SK-N-SH (cell line): ENCODE data around the gene CLEC16A. TPM values are rescaled to one million over a fixed set of nuclear protein-coding genes. Genes with fewer than 3 reads are reported as not detected.

Experiments
- CTCF ChIA-PET: fragments of 300-600, 350-600 bp; formaldehyde crosslinking; extraction: SDS; loops from one replicate; lab custom pipeline; 2021; lab: Yijun Ruan, JAX
- POLR2A ChIA-PET: fragments of 350-600 bp; sonication (Branson Sonifier 250); formaldehyde crosslinking; extraction: SDS; loops from one replicate; lab custom pipeline; 2020; ENCODE audit warnings: antibody characterized with exemption, inconsistent platforms; lab: Yijun Ruan, JAX
- DNase-seq: peaks from one replicate; pipeline ENCODE4 v3.0.0; 2012
- H2AFZ ChIP-seq: fragments of 200-600 bp; sonication (generic); 2 replicates; pipeline ENCODE4 v1.8.1; 2016; ENCODE audit warnings: antibody characterized with exemption, mild to moderate bottlenecking, low read depth
- H3F3A ChIP-seq: fragments of 200-600 bp; sonication (generic); replicated peaks from 2 replicates; pipeline ENCODE3; 2016; ENCODE audit warnings: antibody characterized with exemption, mild to moderate bottlenecking; ENCODE audit not compliant: insufficient read depth
- H3K27ac ChIP-seq, 2 experiments: fragments of 200-500 bp in 1 of 2; fragments of 200-600 bp in 1 of 2; sonication (Bioruptor generic) in 1 of 2; sonication (generic), shearing (Covaris generic) in 1 of 2; 2 replicates each; pipeline versions ENCODE4 v1.5.1 to v1.6.1; 2014 to 2016; ENCODE audit warnings: low read depth in 2 of 2, inconsistent platforms in 1 of 2, low read length in 1 of 2, mild to moderate bottlenecking in 1 of 2, mixed read lengths in 1 of 2
- H3K27me3 ChIP-seq: fragments of 200-600 bp; sonication (generic), shearing (Covaris generic); 2 replicates; pipeline ENCODE4 v1.6.1; 2016; ENCODE audit warnings: mixed run types; ENCODE audit not compliant: insufficient read depth
- H3K36me3 ChIP-seq, 2 experiments: fragments of 200-500 bp in 1 of 2; fragments of 200-600 bp in 1 of 2; sonication (Bioruptor generic) in 1 of 2; sonication (generic) in 1 of 2; replicated peaks in 1 of 2; 2 replicates each; pipeline versions ENCODE3 to v1.5.1; 2014 to 2016; ENCODE audit warnings: low read length in 1 of 2, mild to moderate bottlenecking in 1 of 2; ENCODE audit not compliant: insufficient read depth in 2 of 2, control insufficient read depth in 1 of 2
- H3K4me1 ChIP-seq, 2 experiments: fragments of 200-500 bp in 1 of 2; fragments of 200-600 bp in 1 of 2; sonication (Bioruptor generic) in 1 of 2; sonication (generic), shearing (Covaris generic) in 1 of 2; 2 replicates each; pipeline versions ENCODE4 v1.5.1 to v1.6.1; 2014 to 2016; ENCODE audit warnings: low read depth in 1 of 2, low read length in 1 of 2, mixed run types in 1 of 2; ENCODE audit not compliant: insufficient read depth in 2 of 2, control insufficient read depth in 1 of 2
- H3K4me2 ChIP-seq: fragments of 200-600 bp; sonication (generic), shearing (Covaris generic); 2 replicates; pipeline ENCODE4 v1.6.1; 2017; ENCODE audit warnings: mixed run types
- H3K4me3 ChIP-seq, 2 experiments: fragments of 200-500 bp in 1 of 2; fragments of 200-600 bp in 1 of 2; sonication (Bioruptor generic) in 1 of 2; sonication (generic), shearing (Covaris generic) in 1 of 2; 2 replicates each; pipeline versions ENCODE4 v1.5.1 to v1.8.1; 2014 to 2016; ENCODE audit warnings: low read depth in 2 of 2, inconsistent platforms in 1 of 2, low read length in 1 of 2, mild to moderate bottlenecking in 1 of 2, mixed read lengths in 1 of 2, moderate library complexity in 1 of 2
- H3K79me2 ChIP-seq: fragments of 200-600 bp; sonication (generic); 2 replicates; pipeline ENCODE4 v1.8.1; 2017; ENCODE audit warnings: mild to moderate bottlenecking; ENCODE audit not compliant: insufficient read depth
- H3K9ac ChIP-seq: fragments of 200-600 bp; sonication (generic); 2 replicates; pipeline ENCODE4 v1.6.1; 2017; ENCODE audit warnings: mixed run types
- H3K9me2 ChIP-seq: fragments of 200-600 bp; sonication (generic); 2 replicates; pipeline ENCODE4 v1.6.1; 2017; ENCODE audit warnings: mixed run types
- H3K9me3 ChIP-seq: fragments of 200-600 bp; sonication (generic); 2 replicates; pipeline ENCODE4 v1.6.1; 2017; ENCODE audit warnings: mixed run types, mild to moderate bottlenecking, moderate library complexity
- H4K20me1 ChIP-seq: fragments of 200-600 bp; sonication (generic); 2 replicates; pipeline ENCODE4 v1.6.1; 2017; ENCODE audit warnings: mild to moderate bottlenecking, mixed run types; ENCODE audit not compliant: insufficient read depth
- ELF1 ChIP-seq: IDR thresholded peaks from 2 replicates; pipeline ENCODE4 v1.4.0; 2012
- FOSL2 ChIP-seq: IDR thresholded peaks from 2 replicates; pipeline ENCODE4 v1.4.0; 2012; ENCODE audit warnings: low read depth, mild to moderate bottlenecking, moderate library complexity, borderline replicate concordance
- FOXJ3 ChIP-seq: sonication (generic); formaldehyde crosslinking; IDR thresholded peaks from 2 replicates; pipeline ENCODE4 v1.5.1; 2020; ENCODE audit warnings: mild to moderate bottlenecking, missing genetic modification reagents
- FOXM1 ChIP-seq: IDR thresholded peaks from 2 replicates; pipeline ENCODE4 v1.4.0; 2012; ENCODE audit warnings: low read depth, mild to moderate bottlenecking
- JUND ChIP-seq: IDR thresholded peaks from 2 replicates; pipeline ENCODE4 v1.4.0; 2012
- MEF2A ChIP-seq: IDR thresholded peaks from 2 replicates; pipeline ENCODE4 v1.4.0; 2012; ENCODE audit warnings: low read depth, borderline replicate concordance
- MXI1 ChIP-seq: IDR thresholded peaks from 2 replicates; pipeline ENCODE4 v1.6.1; 2012; ENCODE audit warnings: mild to moderate bottlenecking, low read depth, low read length, improper control_type of control experiment
- NFIC ChIP-seq: IDR thresholded peaks from 2 replicates; pipeline ENCODE4 v1.4.0; 2012; ENCODE audit warnings: borderline replicate concordance
- NRF1 ChIP-seq: IDR thresholded peaks from 2 replicates; pipeline ENCODE4 v1.6.1; 2012; ENCODE audit warnings: low read depth, mild to moderate bottlenecking, low read length
- POLR2AphosphoS5 ChIP-seq: IDR thresholded peaks from 2 replicates; pipeline ENCODE4 v1.6.1; 2012; ENCODE audit warnings: low read depth, low read length
- RCOR1 ChIP-seq: fragments of 150-350 bp; IDR thresholded peaks from 2 replicates; pipeline ENCODE4 v1.6.1; 2017; ENCODE audit warnings: antibody characterized with exemption, low read length
- REST ChIP-seq: IDR thresholded peaks from 2 replicates; pipeline ENCODE4 v1.6.1; 2012; ENCODE audit warnings: mild to moderate bottlenecking, low read depth, low read length, moderate library complexity
- RXRA ChIP-seq: IDR thresholded peaks from 2 replicates; pipeline ENCODE4 v1.4.0; 2012; ENCODE audit warnings: low read depth, mild to moderate bottlenecking, borderline replicate concordance
- SIN3A ChIP-seq: IDR thresholded peaks from 2 replicates; pipeline ENCODE4 v1.6.1; 2012; ENCODE audit warnings: low read depth, mild to moderate bottlenecking, low read length, moderate library complexity, borderline replicate concordance
- SMC3 ChIP-seq: IDR thresholded peaks from 2 replicates; pipeline ENCODE4 v1.6.1; 2012; ENCODE audit warnings: low read depth, low read length, improper control_type of control experiment
- TAF1 ChIP-seq: IDR thresholded peaks from 2 replicates; pipeline ENCODE4 v1.6.1; 2012; ENCODE audit warnings: low read depth, mild to moderate bottlenecking, low read length, moderate library complexity, borderline replicate concordance
- TEAD4 ChIP-seq: IDR thresholded peaks from 2 replicates; pipeline ENCODE4 v1.4.0; 2012; ENCODE audit warnings: mild to moderate bottlenecking, borderline replicate concordance; ENCODE audit not compliant: insufficient read depth
- USF1 ChIP-seq: IDR thresholded peaks from 2 replicates; pipeline ENCODE4 v1.4.0; 2012; ENCODE audit warnings: low read depth, borderline replicate concordance
- USF2 ChIP-seq: fragments of 150-350 bp; IDR thresholded peaks from 2 replicates; pipeline ENCODE4 v1.6.1; 2017; ENCODE audit warnings: antibody characterized with exemption, low read length, low read depth, borderline replicate concordance
- YY1 ChIP-seq: IDR thresholded peaks from 2 replicates; pipeline ENCODE4 v1.4.0; 2012; ENCODE audit warnings: low read depth, mild to moderate bottlenecking
- WGBS: methylation state at CpG from one replicate; pipeline ENCODE4 v1.1.6; 2017; ENCODE audit warnings: low lambda C conversion rate; 5-methylcytosine and 5-hydroxymethylcytosine counted together
- polyA plus RNA-seq, 3 experiments: library from polyadenylated mRNA; depleted of rRNA; stranded (reverse); fragments of >200 nt; gene quantifications; 2 replicates each; pipeline ENCODE4 v1.2.3, GENCODE V29; 2012
- TF ChIP-seq, protein P1 (sequence below): IDR thresholded peaks from 2 replicates; pipeline ENCODE4 v1.4.0; 2012; ENCODE audit warnings: low read depth
- TF ChIP-seq, protein P2 (sequence below): fragments of 200-600 bp; sonication (generic); IDR thresholded peaks from 2 replicates; pipeline ENCODE4 v1.6.1; 2017; ENCODE audit warnings: antibody characterized with exemption, mild to moderate bottlenecking, moderate library complexity
- TF ChIP-seq, protein P3 (sequence below): IDR thresholded peaks from 2 replicates; pipeline ENCODE4 v1.4.0; 2012; ENCODE audit warnings: low read depth, borderline replicate concordance
- TF ChIP-seq, protein P4 (sequence below): fragments of 150-350 bp; IDR thresholded peaks from 2 replicates; pipeline ENCODE4 v1.6.1; 2016; ENCODE audit warnings: mild to moderate bottlenecking, low read depth, low read length

CLEC16A gene
- polyA plus RNA-seq, 1 of the 3 experiments (the other 2 are of a cell fraction), result 13.7 TPM

DNA sequence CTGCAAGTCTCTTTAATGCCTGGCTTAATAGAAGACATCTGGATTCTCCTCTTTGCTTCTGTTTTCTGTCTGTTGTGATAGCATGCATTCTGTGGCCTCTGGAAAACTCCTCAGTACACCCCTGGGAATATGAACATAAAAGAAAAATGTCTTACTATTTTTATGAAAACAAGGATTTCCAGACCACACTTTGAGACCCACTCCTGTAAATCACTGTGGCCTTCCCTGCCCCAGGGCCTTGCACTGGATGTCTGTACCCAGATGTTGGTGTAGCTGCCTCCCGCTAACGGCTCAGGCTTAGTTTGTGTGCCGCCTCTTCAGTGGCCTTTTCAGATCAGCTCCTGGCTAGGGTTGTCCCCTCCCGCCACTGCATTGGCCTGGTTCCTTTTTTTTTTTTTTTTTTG, 185.0 kb downstream of the CLEC16A start:
- CTCF ChIA-PET, result interaction anchor here (1.1 to 1.6 kb wide), 3 partner anchors 13 to 175 kb away, joined by 3 to 6 read pairs (median 4); no protein-coding TSS in a partner anchor
- Histone ChIP-seq H3K27me3 (no peaks in the 10 kb centered on the region), H3K4me2 (no peak overlapping the region), H3K79me2 (no peaks in the 10 kb centered on the region), H3K27ac (peak overlapping the region; percentile 71 to 80; a peak in 3 of 4 replicates), H3K9me3 (no peaks in the 10 kb centered on the region), H3F3A (peaks cover 10% of the 10 kb centered on the region), H3K36me3 (peaks cover 3 to 13% of the 10 kb centered on the region in 2 experiments), H3K9ac (no peak overlapping the region), H4K20me1 (no peaks in the 10 kb centered on the region), H3K4me3 (no peak overlapping the region), H3K4me1 (peaks cover 30 to 46% of the 10 kb centered on the region in 2 experiments), H3K9me2 (no peaks in the 10 kb centered on the region), H2AFZ (no peak overlapping the region)
- POLR2A ChIA-PET, result no interaction called here
- peak; percentile 78 for DNase-seq
- WGBS, result 80% methylated on average over 4 of the region's 4 CpGs
- no peak for TF ChIP-seq REST
- no peak for TF ChIP-seq ELF1
- no peak for TF ChIP-seq SIN3A
- TF ChIP-seq JUND, result no peak
- TF ChIP-seq, protein P1, sequence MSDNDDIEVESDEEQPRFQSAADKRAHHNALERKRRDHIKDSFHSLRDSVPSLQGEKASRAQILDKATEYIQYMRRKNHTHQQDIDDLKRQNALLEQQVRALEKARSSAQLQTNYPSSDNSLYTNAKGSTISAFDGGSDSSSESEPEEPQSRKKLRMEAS, result no peak
- no peak for TF ChIP-seq MEF2A
- TF ChIP-seq FOSL2, result no peak
- TF ChIP-seq, protein P2, sequence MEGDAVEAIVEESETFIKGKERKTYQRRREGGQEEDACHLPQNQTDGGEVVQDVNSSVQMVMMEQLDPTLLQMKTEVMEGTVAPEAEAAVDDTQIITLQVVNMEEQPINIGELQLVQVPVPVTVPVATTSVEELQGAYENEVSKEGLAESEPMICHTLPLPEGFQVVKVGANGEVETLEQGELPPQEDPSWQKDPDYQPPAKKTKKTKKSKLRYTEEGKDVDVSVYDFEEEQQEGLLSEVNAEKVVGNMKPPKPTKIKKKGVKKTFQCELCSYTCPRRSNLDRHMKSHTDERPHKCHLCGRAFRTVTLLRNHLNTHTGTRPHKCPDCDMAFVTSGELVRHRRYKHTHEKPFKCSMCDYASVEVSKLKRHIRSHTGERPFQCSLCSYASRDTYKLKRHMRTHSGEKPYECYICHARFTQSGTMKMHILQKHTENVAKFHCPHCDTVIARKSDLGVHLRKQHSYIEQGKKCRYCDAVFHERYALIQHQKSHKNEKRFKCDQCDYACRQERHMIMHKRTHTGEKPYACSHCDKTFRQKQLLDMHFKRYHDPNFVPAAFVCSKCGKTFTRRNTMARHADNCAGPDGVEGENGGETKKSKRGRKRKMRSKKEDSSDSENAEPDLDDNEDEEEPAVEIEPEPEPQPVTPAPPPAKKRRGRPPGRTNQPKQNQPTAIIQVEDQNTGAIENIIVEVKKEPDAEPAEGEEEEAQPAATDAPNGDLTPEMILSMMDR, result no peak
- no peak for TF ChIP-seq USF1
- no peak for TF ChIP-seq FOXJ3 (CRISPR knock-in tag)
- TF ChIP-seq, protein P3, sequence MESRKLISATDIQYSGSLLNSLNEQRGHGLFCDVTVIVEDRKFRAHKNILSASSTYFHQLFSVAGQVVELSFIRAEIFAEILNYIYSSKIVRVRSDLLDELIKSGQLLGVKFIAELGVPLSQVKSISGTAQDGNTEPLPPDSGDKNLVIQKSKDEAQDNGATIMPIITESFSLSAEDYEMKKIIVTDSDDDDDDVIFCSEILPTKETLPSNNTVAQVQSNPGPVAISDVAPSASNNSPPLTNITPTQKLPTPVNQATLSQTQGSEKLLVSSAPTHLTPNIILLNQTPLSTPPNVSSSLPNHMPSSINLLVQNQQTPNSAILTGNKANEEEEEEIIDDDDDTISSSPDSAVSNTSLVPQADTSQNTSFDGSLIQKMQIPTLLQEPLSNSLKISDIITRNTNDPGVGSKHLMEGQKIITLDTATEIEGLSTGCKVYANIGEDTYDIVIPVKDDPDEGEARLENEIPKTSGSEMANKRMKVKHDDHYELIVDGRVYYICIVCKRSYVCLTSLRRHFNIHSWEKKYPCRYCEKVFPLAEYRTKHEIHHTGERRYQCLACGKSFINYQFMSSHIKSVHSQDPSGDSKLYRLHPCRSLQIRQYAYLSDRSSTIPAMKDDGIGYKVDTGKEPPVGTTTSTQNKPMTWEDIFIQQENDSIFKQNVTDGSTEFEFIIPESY, result no peak
- TF ChIP-seq, protein P4, sequence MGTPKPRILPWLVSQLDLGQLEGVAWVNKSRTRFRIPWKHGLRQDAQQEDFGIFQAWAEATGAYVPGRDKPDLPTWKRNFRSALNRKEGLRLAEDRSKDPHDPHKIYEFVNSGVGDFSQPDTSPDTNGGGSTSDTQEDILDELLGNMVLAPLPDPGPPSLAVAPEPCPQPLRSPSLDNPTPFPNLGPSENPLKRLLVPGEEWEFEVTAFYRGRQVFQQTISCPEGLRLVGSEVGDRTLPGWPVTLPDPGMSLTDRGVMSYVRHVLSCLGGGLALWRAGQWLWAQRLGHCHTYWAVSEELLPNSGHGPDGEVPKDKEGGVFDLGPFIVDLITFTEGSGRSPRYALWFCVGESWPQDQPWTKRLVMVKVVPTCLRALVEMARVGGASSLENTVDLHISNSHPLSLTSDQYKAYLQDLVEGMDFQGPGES, result no peak
- TF ChIP-seq RXRA, result no peak
- 0 out of 2 replicates have a peak, but pooled peaks have one; percentile 17 for TF ChIP-seq NFIC
- TF ChIP-seq RCOR1, result peak; percentile 79; the same call in 1 of the 2 replicates
- TF ChIP-seq TAF1, result no peak
- TF ChIP-seq TEAD4, result no peak
- TF ChIP-seq POLR2AphosphoS5, result peak; percentile 59; the same call in 1 of the 2 replicates
- no peak for TF ChIP-seq NRF1
- no peak for TF ChIP-seq YY1
- no peak for TF ChIP-seq USF2
- no peak; the same call in 1 of the 2 replicates for TF ChIP-seq MXI1
- no peak for TF ChIP-seq FOXM1
- no peak for TF ChIP-seq SMC3
